ENCODE measurements around the gene PLCH1. TPM values are rescaled to one million over a fixed set of nuclear protein-coding genes. Genes with fewer than 3 reads are reported as not detected.

The PLCH1 gene
- total and polyA plus RNA-seq, 9 of the 15 experiments (the other 6 are each of a cell fraction or from before 2014, with no cell fraction given): 0.17 to 0.62 (median 0.40) TPM

- TF ChIP-seq ZNF3 (CRISPR knock-in tag; IDR thresholded peaks at IDR 0.05) (no peak), SAP30 (IDR thresholded peaks at IDR 0.05; ENCODE audit: borderline replicate concordance, insufficient read depth, low read depth, low read length, poor library complexity, severe bottlenecking) (no peak), SRSF1 (IDR thresholded peaks at IDR 0.05; ENCODE audit: low read depth, low read length) (no peak), PCBP2 (IDR thresholded peaks at IDR 0.05; ENCODE audit: low read depth, low read length, poor library complexity, severe bottlenecking) (no peak), ZNF224 (CRISPR knock-in tag; IDR thresholded peaks at IDR 0.05) (no peak), GTF2B (IDR thresholded peaks at IDR 0.05; ENCODE audit: extremely low read depth, insufficient read length) (no peak), RBM39 (optimal IDR thresholded peaks at IDR 0.05; ENCODE audit: low read depth, low read length) (no peak), RHOXF2B (CRISPR knock-in tag; conservative IDR thresholded peaks at IDR 0.05) (no peak), NR2C1 (IDR thresholded peaks at IDR 0.05) (no peak), NR2C1 (tag; IDR thresholded peaks at IDR 0.05) (no peak), DLX4 (CRISPR knock-in tag; IDR thresholded peaks at IDR 0.05) (no peak), CBX3 (IDR thresholded peaks at IDR 0.05; ENCODE audit: borderline replicate concordance in 1 of 2, low read length in 2 of 2) (no peak), HDGF (IDR thresholded peaks at IDR 0.05) (no peak), ZNF695 (CRISPR knock-in tag; IDR thresholded peaks at IDR 0.05) (no peak)
Measured at GRCh38 chr3:155556531-155556930, 188.3 kb downstream of the PLCH1 start (continued).

Measured in K562 (cell line).